ENCODE measurements around the gene TRAK2.

TRAK2 gene

GRCh38 chr2:201342923-201343322 is 108.3 kb downstream of the TRAK2 start:
- no peak for DNase-seq
- intact Hi-C loops (cut with DNase I): no loop called here

GRCh38 chr2:201329409-201329808 is 121.8 kb downstream of the TRAK2 start:
- intact Hi-C loops (cut with DNase I): no loop called here
- DNase-seq: no peak

- intact Hi-C loops (cut with DNase I): no loop called here
Observed at GRCh38 chr2:201327678-201328077, 123.6 kb downstream of the TRAK2 start.

More at GRCh38 chr2:201327678-201328077, 123.6 kb downstream of the TRAK2 start:
- DNase-seq: no peak

Measured in head of caudate nucleus (tissue), 42 donors.